OCI-LY3 (cell line): ENCODE results near the gene BBX.

Experiments used
- H2AFZ ChIP-seq: fragments of 200-600, 300-600 bp; shearing (Covaris generic); 2 replicates; pipeline ENCODE4 v1.6.0; 2014; ENCODE audit warnings: antibody characterized with exemption, low read depth, low read length
- H3K27ac ChIP-seq: fragments of 200-600, 300-600 bp; sonication (generic); 2 replicates; pipeline ENCODE4 v1.5.1; 2014; ENCODE audit warnings: mild to moderate bottlenecking, low read length, moderate library complexity, mixed read lengths
- H3K27me3 ChIP-seq: fragments of 200-600, 300-600 bp; sonication (generic); 2 replicates; pipeline ENCODE4 v1.6.1; 2014; ENCODE audit warnings: low read depth, low read length, mixed read lengths
- H3K36me3 ChIP-seq: fragments of 200-600, 300-600 bp; sonication (generic); replicated peaks from 2 replicates; pipeline ENCODE3; 2014; ENCODE audit warnings: low read depth, low read length, mixed read lengths
- H3K4me1 ChIP-seq: fragments of 300-600, 200-600 bp; sonication (generic); 2 replicates; pipeline ENCODE4 v1.6.1; 2014; ENCODE audit warnings: low read length, mixed read lengths
- H3K4me2 ChIP-seq: fragments of 200-600, 300-600 bp; sonication (generic); 2 replicates; pipeline ENCODE4 v1.6.1; 2014; ENCODE audit warnings: low read length, mixed read lengths
- H3K4me3 ChIP-seq: fragments of 300-600, 200-600 bp; sonication (generic); 2 replicates; pipeline ENCODE4 v1.5.1; 2014; ENCODE audit warnings: antibody characterized with exemption, mild to moderate bottlenecking, low read length, moderate library complexity
- H3K79me2 ChIP-seq: fragments of 300-600, 200-600 bp; shearing (Covaris generic); 2 replicates; pipeline ENCODE4 v1.6.1; 2014; ENCODE audit warnings: mild to moderate bottlenecking, low read length, mixed read lengths
- H3K9ac ChIP-seq: fragments of 300-600, 200-600 bp; shearing (Covaris generic); 2 replicates; pipeline ENCODE4 v1.6.0; 2014; ENCODE audit warnings: mild to moderate bottlenecking, low read length, moderate library complexity
- H3K9me3 ChIP-seq: fragments of 200-600, 300-600 bp; shearing (Covaris generic); 2 replicates; pipeline ENCODE4 v1.6.1; 2014; ENCODE audit warnings: low read length, mixed read lengths; ENCODE audit not compliant: insufficient read depth
- H4K20me1 ChIP-seq: fragments of 200-600, 300-600 bp; sonication (generic); 2 replicates; pipeline ENCODE4 v1.6.1; 2016; ENCODE audit warnings: low read length, mixed read lengths; ENCODE audit not compliant: insufficient read depth
- CTCF ChIP-seq: fragments of 200-600, 300-600 bp; sonication (generic); IDR thresholded peaks from 2 replicates; pipeline ENCODE4 v1.5.1; 2014; ENCODE audit warnings: antibody characterized with exemption, low read length, low read depth
- EZH2phosphoT487 ChIP-seq: fragments of 200-600 bp; shearing (Covaris generic); IDR thresholded peaks from 2 replicates; pipeline ENCODE4 v1.6.1; 2018; ENCODE audit warnings: antibody characterized with exemption, mixed run types, low read depth

The BBX gene

GRCh38 chr3:107581230-107581629, 58.5 kb downstream of the BBX start:
- Histone ChIP-seq H3K36me3 (no peaks in the 10 kb centered on the region), H3K79me2 (no peaks in the 10 kb centered on the region), H3K4me3 (no peak overlapping the region), H3K27me3 (no peaks in the 10 kb centered on the region), H2AFZ (no peak overlapping the region), H3K9me3 (no peaks in the 10 kb centered on the region), H3K4me2 (no peak overlapping the region), H3K4me1 (peaks cover 4% of the 10 kb centered on the region; the same call in 1 of the 2 replicates), H4K20me1 (no peaks in the 10 kb centered on the region), H3K27ac (no peak overlapping the region), H3K9ac (no peak overlapping the region)
- no peak for TF ChIP-seq EZH2phosphoT487
- no peak for TF ChIP-seq CTCF

- no peaks in the 10 kb centered on the region for H3K9me3 ChIP-seq
- H3K9ac ChIP-seq, result no peak overlapping the region
- H3K4me2 ChIP-seq, result no peak overlapping the region
- no peaks in the 10 kb centered on the region for H3K27me3 ChIP-seq
- H3K79me2 ChIP-seq, result no peaks in the 10 kb centered on the region
- H3K27ac ChIP-seq, result no peak overlapping the region
- no peak overlapping the region for H2AFZ ChIP-seq
- no peak overlapping the region for H3K4me3 ChIP-seq
- H3K36me3 ChIP-seq, result no peaks in the 10 kb centered on the region
- no peaks in the 10 kb centered on the region for H4K20me1 ChIP-seq
- H3K4me1 ChIP-seq, result no peaks in the 10 kb centered on the region
- no peak for TF ChIP-seq CTCF
- no peak for TF ChIP-seq EZH2phosphoT487
These were observed 65.5 kb downstream of the BBX start for GRCh38 chr3:107588217-107588616.

- Histone ChIP-seq H3K9ac (no peak overlapping the region), H3K4me3 (no peak overlapping the region), H3K36me3 (no peaks in the 10 kb centered on the region), H3K9me3 (no peaks in the 10 kb centered on the region), H3K4me2 (no peak overlapping the region), H2AFZ (no peak overlapping the region), H4K20me1 (no peaks in the 10 kb centered on the region), H3K4me1 (no peaks in the 10 kb centered on the region), H3K27me3 (no peaks in the 10 kb centered on the region), H3K27ac (no peak overlapping the region), H3K79me2 (no peaks in the 10 kb centered on the region)
- TF ChIP-seq EZH2phosphoT487 (no peak), CTCF (no peak)
These were observed 66.7 kb downstream of the BBX start for GRCh38 chr3:107589454-107589853.

GRCh38 chr3:107590786-107591185, 68.0 kb downstream of the BBX start:
- Histone ChIP-seq H4K20me1 (no peaks in the 10 kb centered on the region), H3K27me3 (no peaks in the 10 kb centered on the region), H2AFZ (no peak overlapping the region), H3K4me1 (no peaks in the 10 kb centered on the region), H3K4me3 (no peak overlapping the region), H3K36me3 (no peaks in the 10 kb centered on the region), H3K9me3 (no peaks in the 10 kb centered on the region), H3K9ac (no peak overlapping the region), H3K4me2 (no peak overlapping the region), H3K79me2 (no peaks in the 10 kb centered on the region), H3K27ac (no peak overlapping the region)
- TF ChIP-seq EZH2phosphoT487 (no peak), CTCF (no peak)
